Measurements from ENCODE around the gene FNIP2.

DNA sequence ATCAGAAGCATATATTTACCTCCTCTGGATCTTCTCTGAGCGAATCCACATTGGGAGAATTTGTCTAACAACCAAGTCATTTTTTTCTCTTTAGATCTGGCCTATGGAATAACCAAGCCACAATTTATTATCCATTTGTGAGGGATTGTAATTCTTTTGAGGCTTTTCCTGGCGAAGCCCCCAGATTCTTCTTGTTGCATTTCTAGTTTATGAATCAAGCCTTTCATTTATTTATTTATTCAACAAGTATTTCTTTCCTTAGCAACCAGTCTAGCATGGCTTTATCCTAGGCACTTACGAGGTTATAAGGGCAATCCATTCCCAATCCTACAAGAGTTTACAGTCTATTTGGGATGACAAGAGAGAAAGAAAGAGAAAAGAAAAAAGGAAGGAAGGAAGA, 18.4 kb upstream of the FNIP2 start:
- TF ChIP-seq, protein P1, sequence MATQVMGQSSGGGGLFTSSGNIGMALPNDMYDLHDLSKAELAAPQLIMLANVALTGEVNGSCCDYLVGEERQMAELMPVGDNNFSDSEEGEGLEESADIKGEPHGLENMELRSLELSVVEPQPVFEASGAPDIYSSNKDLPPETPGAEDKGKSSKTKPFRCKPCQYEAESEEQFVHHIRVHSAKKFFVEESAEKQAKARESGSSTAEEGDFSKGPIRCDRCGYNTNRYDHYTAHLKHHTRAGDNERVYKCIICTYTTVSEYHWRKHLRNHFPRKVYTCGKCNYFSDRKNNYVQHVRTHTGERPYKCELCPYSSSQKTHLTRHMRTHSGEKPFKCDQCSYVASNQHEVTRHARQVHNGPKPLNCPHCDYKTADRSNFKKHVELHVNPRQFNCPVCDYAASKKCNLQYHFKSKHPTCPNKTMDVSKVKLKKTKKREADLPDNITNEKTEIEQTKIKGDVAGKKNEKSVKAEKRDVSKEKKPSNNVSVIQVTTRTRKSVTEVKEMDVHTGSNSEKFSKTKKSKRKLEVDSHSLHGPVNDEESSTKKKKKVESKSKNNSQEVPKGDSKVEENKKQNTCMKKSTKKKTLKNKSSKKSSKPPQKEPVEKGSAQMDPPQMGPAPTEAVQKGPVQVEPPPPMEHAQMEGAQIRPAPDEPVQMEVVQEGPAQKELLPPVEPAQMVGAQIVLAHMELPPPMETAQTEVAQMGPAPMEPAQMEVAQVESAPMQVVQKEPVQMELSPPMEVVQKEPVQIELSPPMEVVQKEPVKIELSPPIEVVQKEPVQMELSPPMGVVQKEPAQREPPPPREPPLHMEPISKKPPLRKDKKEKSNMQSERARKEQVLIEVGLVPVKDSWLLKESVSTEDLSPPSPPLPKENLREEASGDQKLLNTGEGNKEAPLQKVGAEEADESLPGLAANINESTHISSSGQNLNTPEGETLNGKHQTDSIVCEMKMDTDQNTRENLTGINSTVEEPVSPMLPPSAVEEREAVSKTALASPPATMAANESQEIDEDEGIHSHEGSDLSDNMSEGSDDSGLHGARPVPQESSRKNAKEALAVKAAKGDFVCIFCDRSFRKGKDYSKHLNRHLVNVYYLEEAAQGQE (tag by site-specific recombination; IDR thresholded peaks at IDR 0.05) = no peak
- TF ChIP-seq YY1 (tag by site-specific recombination; IDR thresholded peaks at IDR 0.05) = no peak
- no peak for TF ChIP-seq ZNF292 (tag by site-specific recombination; IDR thresholded peaks at IDR 0.05; ENCODE audit: borderline replicate concordance, low read depth)
- TF ChIP-seq ZNF677 (tag by site-specific recombination; IDR thresholded peaks at IDR 0.05) = no peak
- TF ChIP-seq ZNF639 (tag by site-specific recombination; IDR thresholded peaks at IDR 0.05) = no peak
- TF ChIP-seq ZBTB7A (tag by site-specific recombination; IDR thresholded peaks at IDR 0.05; ENCODE audit: low read depth) = no peak
- TF ChIP-seq ZNF768 (tag by site-specific recombination; IDR thresholded peaks at IDR 0.05) = no peak
- TF ChIP-seq ZNF274 (IDR thresholded peaks at IDR 0.05; ENCODE audit: low read length) = no peak
- TF ChIP-seq ZNF274 (tag by site-specific recombination; IDR thresholded peaks at IDR 0.05; ENCODE audit: borderline replicate concordance) = no peak
- TF ChIP-seq, protein P2, sequence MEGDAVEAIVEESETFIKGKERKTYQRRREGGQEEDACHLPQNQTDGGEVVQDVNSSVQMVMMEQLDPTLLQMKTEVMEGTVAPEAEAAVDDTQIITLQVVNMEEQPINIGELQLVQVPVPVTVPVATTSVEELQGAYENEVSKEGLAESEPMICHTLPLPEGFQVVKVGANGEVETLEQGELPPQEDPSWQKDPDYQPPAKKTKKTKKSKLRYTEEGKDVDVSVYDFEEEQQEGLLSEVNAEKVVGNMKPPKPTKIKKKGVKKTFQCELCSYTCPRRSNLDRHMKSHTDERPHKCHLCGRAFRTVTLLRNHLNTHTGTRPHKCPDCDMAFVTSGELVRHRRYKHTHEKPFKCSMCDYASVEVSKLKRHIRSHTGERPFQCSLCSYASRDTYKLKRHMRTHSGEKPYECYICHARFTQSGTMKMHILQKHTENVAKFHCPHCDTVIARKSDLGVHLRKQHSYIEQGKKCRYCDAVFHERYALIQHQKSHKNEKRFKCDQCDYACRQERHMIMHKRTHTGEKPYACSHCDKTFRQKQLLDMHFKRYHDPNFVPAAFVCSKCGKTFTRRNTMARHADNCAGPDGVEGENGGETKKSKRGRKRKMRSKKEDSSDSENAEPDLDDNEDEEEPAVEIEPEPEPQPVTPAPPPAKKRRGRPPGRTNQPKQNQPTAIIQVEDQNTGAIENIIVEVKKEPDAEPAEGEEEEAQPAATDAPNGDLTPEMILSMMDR (tag by site-specific recombination; IDR thresholded peaks at IDR 0.05) = no peak
- no peak for TF ChIP-seq ZNF449 (tag by site-specific recombination; IDR thresholded peaks at IDR 0.05)
- TF ChIP-seq REPIN1 (tag by site-specific recombination; IDR thresholded peaks at IDR 0.05; ENCODE audit: low read depth) = no peak
